HG03175 (cell line): ENCODE data around the gene OOSP2.

Experiments used
- ATAC-seq: cut with Tn5 transposase; IDR thresholded peaks from one replicate; pipeline ENCODE4 v1.9.1; 2021; ENCODE audit warnings: mild to moderate bottlenecking, moderate library complexity; ENCODE audit not compliant: unreplicated experiment

OOSP2 gene

DNA sequence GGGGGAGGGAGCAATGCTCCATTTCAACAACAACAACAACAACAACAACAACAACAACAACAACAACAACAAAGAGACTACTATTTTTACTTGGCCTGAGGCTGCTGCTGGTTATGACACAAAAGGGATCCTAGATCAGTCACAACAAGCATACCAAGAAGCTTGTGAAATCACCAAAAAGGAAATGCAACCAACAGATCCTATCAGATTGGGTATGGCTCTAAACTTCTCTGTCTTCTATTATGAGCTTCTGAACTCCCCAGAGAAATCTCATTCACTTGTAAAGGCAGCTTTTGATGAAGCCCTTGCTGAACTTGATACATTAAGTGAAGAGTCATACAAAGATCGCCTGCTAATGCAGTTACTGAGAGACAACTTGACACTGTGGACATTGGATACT lies 37.8 kb downstream of the OOSP2 start:
- no peak for ATAC-seq

DNA sequence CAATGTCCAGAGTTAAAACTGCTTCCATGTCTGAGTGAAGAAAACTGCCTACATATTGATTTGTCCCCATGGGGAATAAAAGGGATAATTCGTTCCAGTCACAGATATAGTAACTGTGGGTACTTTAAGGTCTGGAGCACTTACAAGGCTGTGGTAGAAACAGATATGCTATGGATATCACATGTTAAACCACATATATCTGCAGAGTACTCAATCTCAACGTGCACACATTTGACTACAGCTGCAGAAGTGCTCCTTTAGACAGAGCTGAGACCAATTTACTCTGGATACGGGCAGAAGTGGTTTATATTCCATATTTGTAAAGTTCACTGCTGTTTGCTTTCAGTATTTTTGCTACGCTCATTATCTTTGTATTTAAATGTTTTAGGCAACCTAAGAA lies 38.5 kb downstream of the OOSP2 start:
- ATAC-seq: no peak

DNA sequence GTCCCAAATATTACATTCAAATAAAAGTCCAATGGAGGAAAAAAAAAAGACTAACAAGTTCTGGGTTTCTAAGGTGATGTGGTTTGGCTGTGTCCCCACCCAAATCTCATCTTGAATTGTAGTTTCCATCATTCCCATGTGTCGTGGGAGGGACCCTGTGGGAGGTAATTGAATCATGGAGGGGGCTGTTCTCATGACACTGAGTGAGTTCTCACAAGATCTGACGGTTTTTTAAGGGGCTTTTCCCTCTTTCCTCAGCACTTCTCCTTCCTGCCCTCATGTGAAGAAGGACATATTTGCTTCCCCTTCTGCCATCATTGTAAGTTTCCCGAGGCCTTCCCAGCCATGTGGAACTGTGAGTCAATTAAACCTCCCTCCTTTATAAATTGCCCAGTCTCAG lies 40.3 kb downstream of the OOSP2 start:
- ATAC-seq: no peak

DNA sequence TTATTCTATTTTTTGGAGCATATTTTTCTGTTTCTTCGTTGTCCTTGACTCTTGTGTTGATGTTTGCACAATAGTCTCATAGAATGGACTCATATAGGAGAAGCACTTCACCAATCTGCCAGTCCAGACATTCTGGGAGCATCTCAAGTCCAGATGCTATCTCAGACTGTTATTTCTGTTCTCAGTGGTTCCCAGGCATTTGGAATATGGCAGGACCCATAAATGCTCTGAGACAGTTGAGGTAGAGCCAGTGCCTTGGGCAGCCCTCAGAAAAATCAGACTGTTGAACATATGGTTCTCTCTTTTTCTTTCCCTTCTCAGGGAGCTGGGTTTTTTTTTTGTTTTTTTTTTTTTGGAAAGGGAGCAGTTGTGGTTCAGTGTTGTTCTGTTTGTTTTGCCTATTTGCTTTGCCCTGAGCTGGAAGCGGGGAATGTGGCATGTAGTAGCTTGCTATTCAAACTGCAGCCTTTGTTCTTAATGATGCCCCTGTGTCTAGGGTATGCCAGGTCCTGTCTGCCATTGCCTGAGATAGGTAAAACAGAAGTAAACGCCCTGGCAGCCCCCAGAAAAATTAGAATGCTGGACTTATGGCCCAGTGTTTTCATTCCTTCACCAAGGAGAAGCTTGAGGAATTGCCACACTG lies 44.5 kb downstream of the OOSP2 start:
- ATAC-seq: no peak

DNA sequence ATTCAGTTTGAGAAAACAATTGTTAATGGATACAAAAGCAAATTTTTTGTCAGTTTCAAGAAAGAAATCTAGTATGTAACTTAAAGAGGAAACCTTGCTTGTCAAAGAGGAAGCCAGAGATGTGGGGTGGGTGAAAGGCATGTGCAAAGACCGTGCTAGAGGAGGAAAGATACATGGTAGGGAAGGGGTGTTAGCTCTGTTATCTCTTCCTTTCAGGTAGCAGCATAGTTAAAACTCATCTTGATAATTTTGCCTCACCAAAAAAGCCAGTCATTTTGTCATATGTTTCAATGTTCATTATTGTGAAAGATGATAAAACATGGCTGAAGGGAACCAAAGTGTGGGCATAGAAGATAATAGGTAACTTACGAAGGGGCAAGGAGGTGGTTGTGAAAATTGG lies 45.7 kb downstream of the OOSP2 start:
- ATAC-seq: no peak

DNA sequence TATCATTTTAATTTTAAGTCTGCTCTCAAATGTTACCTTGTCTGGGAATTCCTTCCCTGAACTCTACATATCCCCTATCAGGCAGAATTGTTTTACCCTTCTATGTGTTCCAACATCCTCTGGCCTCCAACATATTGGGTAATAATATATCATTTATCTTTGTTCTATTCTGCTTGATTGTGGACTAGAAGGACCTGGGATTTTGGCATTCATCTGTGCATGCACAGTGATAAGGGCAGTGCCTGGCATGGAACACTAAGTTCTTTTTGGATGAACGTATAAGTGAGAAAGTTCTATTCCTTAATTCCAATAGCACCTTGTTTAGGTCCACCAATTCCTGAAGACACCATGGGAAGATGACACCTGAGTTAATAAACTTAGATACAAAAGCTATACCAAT lies 47.0 kb downstream of the OOSP2 start:
- ATAC-seq: no peak

DNA sequence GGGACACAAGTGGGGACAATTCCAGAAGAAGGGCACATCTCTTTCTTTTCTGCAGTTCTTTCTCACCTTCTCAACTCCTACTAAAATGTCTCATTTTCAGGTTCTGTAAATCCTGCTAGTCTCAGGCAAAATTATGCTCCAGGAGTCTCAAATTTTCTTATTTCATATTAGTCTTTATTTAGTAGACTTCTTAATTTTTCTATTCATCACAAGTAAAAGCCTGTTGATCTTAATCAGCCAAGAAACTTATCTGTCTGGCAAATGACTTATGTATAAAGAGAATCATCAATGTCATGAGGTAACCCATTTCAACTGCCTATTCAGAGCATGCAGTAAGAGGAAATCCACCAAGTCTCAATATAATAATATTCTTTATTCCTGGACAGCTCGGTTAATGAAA lies 48.2 kb downstream of the OOSP2 start, which contains the start of gene MS4A2:
Gene MS4A2, plus strand, starts transcription at position 301 of the 400 bp plus-strand sequence. CDS start 102 bp downstream, outside the sequence.
- ATAC-seq: no peak

DNA sequence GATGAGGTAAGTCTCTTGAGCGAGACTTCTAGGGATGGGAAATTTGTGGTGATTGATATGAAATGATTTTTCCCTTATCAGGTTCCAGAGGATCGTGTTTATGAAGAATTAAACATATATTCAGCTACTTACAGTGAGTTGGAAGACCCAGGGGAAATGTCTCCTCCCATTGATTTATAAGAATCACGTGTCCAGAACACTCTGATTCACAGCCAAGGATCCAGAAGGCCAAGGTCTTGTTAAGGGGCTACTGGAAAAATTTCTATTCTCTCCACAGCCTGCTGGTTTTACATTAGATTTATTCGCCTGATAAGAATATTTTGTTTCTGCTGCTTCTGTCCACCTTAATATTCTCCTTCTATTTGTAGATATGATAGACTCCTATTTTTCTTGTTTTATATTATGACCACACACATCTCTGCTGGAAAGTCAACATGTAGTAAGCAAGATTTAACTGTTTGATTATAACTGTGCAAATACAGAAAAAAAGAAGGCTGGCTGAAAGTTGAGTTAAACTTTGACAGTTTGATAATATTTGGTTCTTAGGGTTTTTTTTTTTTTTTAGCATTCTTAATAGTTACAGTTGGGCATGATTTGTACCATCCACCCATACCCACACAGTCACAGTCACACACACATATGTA lies 55.4 kb downstream of the OOSP2 start:
- ATAC-seq: no peak

DNA sequence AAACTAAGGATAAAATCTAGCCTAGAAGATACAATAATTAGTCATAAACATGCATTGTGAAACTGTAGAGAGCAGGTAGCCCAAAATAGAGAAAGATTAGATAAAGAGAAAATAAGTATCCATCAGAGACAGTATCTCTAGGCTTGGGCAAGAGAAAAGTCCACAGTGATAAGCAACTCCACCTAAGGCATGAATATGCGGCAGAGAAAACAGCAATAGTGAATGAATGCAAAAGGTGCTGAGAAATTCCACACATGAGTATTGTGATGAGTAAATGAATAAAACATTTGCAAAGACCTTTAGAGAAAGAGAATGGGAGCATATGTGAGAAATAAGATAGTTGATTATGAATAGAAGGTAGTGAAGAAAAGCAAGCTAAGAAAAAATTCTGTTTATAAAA lies 57.0 kb downstream of the OOSP2 start:
- ATAC-seq: no peak
